Measurements from ENCODE around the gene CLIP3.

DNA sequence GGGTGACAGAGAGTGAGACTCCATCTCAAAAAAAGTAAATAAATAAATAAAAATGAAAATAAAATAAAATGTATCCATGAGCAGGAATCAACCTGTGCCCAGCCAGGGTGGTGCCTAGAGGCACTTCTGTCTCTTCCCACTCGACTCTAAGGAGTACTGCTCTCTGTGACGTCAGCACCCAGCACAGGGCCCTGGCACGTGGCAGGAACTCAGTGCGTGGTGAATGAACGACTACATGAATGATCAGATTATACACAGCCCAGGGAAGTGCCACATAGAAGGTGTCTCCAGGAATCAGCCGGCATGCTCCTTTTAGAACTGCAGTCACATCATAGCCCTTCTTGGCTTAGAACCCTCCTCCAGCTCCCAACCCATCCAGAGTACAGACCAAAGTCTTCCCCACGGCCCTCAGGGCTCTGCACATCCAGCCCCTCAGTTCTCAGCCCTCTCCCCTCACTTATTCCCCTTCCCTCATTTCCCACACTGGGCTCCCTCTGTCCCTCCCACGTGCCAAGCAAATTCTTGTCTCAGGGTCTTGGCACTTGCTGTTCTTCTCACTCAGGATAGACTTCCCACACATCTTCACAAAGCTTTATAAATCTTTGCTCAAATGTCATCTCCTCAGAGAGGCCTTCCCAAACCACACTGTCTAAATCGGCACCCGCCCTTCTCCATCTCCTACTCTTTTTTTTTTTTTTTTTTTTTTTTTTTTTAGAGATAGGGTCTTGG is 4.2 kb downstream of the CLIP3 start:
- TF ChIP-seq, protein P1, sequence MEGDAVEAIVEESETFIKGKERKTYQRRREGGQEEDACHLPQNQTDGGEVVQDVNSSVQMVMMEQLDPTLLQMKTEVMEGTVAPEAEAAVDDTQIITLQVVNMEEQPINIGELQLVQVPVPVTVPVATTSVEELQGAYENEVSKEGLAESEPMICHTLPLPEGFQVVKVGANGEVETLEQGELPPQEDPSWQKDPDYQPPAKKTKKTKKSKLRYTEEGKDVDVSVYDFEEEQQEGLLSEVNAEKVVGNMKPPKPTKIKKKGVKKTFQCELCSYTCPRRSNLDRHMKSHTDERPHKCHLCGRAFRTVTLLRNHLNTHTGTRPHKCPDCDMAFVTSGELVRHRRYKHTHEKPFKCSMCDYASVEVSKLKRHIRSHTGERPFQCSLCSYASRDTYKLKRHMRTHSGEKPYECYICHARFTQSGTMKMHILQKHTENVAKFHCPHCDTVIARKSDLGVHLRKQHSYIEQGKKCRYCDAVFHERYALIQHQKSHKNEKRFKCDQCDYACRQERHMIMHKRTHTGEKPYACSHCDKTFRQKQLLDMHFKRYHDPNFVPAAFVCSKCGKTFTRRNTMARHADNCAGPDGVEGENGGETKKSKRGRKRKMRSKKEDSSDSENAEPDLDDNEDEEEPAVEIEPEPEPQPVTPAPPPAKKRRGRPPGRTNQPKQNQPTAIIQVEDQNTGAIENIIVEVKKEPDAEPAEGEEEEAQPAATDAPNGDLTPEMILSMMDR (IDR thresholded peaks at IDR 0.05), result no peak
- no peak for TF ChIP-seq ZFX (IDR thresholded peaks at IDR 0.05; ENCODE audit: borderline replicate concordance)
